ENCODE results near the gene FAM72A.
"Not testable (repeated sequence)": the region's sequence is repeated elsewhere in the genome, so short reads cannot be mapped to it uniquely, and the experiment has no call there.

The FAM72A gene

DNA sequence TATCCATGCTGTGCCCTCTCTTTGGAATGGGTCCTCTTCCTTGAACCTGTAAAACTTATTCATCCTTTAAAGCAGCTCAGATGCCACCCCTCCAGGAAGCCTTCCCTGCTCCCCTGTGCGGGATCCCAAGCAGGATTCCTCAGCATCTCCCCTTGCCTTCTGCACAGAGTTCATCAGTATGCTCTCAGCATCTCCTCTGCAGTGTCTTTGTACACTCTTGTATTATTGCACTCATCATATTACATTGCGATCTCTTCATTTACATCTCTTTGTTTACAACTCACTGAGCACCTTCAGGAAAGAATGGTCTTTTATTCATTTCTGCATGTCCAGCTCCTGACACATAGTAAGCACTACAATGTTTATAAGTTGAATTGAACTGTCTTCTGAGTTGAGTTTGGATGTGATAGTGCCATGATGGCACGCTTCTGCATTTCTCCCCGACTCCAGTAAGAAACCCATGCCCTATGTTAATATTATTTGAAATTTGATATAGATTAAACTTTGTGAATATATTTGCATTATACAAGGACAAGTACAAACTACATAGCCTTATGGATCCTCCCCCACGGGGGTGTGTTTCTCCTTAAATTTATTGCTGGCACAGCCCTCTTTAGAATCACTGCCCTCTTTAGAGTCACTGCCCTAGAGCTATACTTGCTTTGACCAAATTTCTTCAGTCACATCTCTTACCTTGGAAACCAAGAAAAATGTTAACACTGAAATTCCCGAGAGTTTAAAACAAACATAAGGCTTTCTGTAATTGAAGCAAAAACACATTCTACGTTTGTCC is 13.2 kb upstream of the FAM72A start:
- DNase-seq: not testable (repeated sequence)

DNA sequence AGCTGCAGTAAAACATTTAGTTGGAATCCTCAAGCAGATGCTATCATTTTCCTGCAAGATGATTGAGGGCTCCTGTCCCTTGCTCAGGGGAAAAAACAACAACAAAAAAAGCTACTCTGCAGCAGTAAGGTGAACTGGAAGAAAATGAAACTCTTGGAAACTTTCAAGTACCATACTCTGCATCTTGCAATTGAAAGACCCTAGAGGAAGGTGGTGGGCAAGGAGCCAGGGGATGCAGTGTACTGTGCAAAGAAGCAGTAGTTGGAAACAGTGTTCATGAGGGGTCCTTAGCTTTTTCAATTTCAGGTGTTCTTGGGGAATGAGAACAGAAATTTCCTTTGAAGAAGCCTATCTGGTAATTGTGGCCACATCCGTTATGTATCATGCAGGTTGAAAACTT is 8.2 kb upstream of the FAM72A start:
- peak in 1 of 56 donors; percentile 5 for DNase-seq

- DNase-seq: not testable (repeated sequence)
These were observed 2.9 kb upstream of the FAM72A start for GRCh38 chr1:206205569-206205968.

GRCh38 chr1:206204871-206205270 is 2.2 kb upstream of the FAM72A start:
- DNase-seq: peak in 2 of 56 donors; percentile 2 to 6

DNA sequence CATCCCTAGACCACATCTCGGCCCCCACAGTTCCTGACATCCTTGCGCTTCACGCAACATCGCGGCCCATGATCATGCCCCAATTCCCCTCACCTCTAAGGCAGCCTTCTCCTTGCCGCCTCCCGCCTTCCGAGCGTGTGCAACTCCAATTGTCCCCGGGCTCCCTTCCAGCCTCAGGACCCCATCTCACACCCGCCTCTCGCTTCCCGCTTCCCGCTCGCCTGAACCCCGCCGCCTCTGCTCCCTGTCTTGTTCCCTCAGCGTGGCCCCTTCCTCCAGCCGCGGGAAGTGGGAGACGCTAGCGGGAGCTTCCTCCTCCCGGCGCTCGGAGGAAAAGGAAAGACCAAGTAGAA is 1.5 kb upstream of the FAM72A start:
- DNase-seq: not testable (repeated sequence)

- DNase-seq: peak in 21 of 56 donors; percentile 7 to 75 (median 36)
These were observed 922 bp upstream of the FAM72A start, which contains the start of gene SRGAP2 for GRCh38 chr1:206203364-206204158. Gene SRGAP2, plus strand, starts transcription at chr1:206203541. Its CDS starts 2,430 bp downstream, at chr1:206205971.

- DNase-seq: not testable (repeated sequence)
These were observed 5.8 kb downstream of the FAM72A start for GRCh38 chr1:206196748-206197424.

GRCh38 chr1:206195182-206195581 is 7.5 kb downstream of the FAM72A start:
- not testable (repeated sequence) for DNase-seq

DNA sequence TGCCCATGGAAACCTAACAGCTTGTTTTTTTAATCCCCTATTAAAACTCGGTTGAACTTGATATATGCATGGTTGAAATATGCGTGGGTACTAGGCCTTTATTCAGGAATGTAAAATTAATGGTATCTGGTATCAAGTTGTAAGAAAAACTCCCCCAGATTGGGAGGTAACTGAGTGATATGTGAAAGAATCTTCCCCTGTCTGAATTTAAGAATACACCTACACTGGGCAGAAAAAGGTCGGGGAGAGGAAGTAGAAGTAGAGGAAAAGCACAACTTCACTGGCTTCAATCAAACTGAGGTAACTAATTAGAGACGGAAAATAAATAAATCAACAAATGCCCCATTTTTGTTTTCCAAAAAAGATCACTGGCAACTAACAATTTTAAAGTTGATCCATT is 15.8 kb downstream of the FAM72A start:
- not testable (repeated sequence) for DNase-seq

- not testable (repeated sequence) for DNase-seq
These were observed 16.9 kb downstream of the FAM72A start for GRCh38 chr1:206185778-206186177.

DNA sequence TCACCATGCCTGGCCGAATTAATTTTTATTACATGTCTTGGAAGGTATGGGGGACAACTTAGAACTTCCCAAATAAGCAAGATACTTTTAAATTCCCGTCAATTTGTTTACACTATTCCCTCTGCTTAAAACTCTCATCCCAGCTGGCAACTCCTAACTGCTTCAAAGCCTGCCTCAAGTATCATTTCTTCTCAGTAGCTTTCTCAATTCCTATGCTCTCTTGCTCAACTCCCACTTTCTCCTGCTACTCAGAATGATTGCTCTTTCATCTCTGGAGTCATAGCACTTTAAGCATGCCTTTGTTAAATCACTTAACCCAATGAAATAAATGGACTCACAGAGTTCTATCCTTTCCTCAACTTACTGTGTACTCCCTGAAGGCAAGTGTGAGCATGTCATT is 18.9 kb downstream of the FAM72A start:
- DNase-seq: not testable (repeated sequence)

DNA sequence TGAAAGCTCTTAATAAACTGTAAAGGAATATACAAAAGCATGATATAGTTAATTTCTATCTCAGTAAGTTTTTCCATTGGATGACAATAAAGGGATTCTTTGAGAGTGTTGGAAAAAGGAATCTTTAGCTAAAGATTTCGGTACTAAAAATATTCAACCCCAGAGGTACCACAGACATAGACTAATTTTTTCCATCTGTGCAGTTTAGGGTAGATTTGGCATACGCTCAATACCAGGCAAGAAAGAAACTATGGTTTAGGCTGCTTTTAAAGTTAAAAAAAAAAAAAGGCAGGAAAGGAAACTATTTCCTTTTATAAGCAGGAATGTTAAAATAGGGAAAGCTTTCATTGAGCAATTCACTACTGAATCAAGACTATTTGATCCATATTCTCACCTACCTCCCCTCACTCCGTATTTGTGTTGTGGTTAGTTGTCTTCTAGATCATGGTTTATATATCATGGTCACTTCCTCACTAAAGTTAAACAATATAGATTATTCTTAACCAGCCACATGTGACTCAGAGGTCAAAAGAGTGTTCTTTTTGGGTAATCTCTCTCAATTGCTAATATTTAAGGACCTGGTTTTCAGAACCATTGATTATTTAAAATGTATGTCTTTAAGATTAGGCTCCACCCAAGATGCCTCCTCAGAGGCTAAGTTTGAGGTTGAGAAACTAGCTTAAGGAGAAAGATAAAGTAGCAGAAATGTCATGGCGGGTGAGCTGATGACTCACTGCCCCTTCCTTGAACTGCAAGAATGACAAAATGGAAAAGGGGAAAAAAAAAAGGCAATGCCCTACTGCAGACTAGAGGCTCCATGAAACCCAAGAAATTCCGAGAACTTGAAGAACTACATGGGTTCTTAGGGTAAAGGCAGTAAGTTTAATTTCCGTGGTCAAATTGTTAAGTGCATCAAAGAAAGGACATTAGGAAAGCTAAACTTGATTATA is 20.0 kb downstream of the FAM72A start:
- not testable (repeated sequence) for DNase-seq

- not testable (repeated sequence) for DNase-seq
These were observed 23.0 kb downstream of the FAM72A start for GRCh38 chr1:206179666-206180065.

- not testable (repeated sequence) for DNase-seq
These were observed 24.3 kb downstream of the FAM72A start for GRCh38 chr1:206178061-206178989.

- DNase-seq: peak in 10 of 56 donors; percentile 0 to 47 (median 12)
These were observed 26.5 kb downstream of the FAM72A start for GRCh38 chr1:206176114-206176502.

GRCh38 chr1:206175459-206176113 is 27.1 kb downstream of the FAM72A start:
- DNase-seq: not testable (repeated sequence)

DNA sequence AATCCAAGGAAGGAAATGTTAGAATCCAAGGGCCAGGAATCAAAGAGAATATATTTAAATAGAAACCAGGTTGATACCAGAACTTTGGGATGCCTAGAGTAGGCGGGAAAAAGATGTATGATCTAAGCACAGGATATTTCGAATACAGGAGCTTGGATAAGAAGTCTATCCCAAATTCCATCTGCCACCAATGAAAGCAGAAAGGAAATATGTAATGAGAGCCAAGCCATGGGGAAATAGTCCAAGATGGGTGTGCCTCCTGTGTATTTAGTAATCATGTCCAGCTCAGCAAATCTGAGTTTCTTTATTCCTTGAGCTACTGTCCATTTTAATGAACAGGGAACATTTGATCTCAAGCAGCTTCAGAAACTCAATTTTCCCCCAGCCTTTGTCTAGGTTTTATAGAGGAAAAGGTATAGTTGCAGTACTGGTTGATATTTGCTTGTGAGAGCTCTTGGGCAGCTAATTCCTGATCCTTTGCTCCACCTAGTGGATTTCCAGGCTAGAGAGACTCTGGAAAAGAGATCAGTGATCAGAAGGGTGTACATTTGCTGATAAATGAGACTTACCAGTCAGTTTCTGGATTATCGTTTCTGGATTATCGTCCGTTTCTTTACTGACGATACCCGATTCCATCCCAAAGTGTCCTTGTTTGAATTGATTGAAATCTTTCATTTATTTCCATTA is 28.3 kb downstream of the FAM72A start:
- peak in 1 of 56 donors; percentile 8 for DNase-seq

- DNase-seq: not testable (repeated sequence)
These were observed 29.4 kb downstream of the FAM72A start for GRCh38 chr1:206173110-206173719.
